Measurements from ENCODE around the gene LRRC7.

- TF ChIP-seq CTCF (conservative IDR thresholded peaks at IDR 0.05; ENCODE audit: low read depth in 2 of 2) (no peak), EZH2phosphoT487 (IDR thresholded peaks at IDR 0.05; ENCODE audit: unreplicated experiment) (no peak), EZH2 (IDR thresholded peaks at IDR 0.05; ENCODE audit: low read depth, unreplicated experiment) (no peak), REST (IDR thresholded peaks at IDR 0.05; ENCODE audit: unreplicated experiment) (no peak), ETS1 (IDR thresholded peaks at IDR 0.05) (no peak), POLR2AphosphoS5 (IDR thresholded peaks at IDR 0.05; ENCODE audit: low read depth) (no peak), ZNF114 (CRISPR knock-in tag; IDR thresholded peaks at IDR 0.05) (no peak), CREB1 (CRISPR knock-in tag; IDR thresholded peaks at IDR 0.05; ENCODE audit: low read depth) (no peak), JUNB (IDR thresholded peaks at IDR 0.05; ENCODE audit: unreplicated experiment) (no peak), ZNF331 (CRISPR knock-in tag; IDR thresholded peaks at IDR 0.05; ENCODE audit: low read depth) (no peak)
- TF ChIP-seq, protein P1, sequence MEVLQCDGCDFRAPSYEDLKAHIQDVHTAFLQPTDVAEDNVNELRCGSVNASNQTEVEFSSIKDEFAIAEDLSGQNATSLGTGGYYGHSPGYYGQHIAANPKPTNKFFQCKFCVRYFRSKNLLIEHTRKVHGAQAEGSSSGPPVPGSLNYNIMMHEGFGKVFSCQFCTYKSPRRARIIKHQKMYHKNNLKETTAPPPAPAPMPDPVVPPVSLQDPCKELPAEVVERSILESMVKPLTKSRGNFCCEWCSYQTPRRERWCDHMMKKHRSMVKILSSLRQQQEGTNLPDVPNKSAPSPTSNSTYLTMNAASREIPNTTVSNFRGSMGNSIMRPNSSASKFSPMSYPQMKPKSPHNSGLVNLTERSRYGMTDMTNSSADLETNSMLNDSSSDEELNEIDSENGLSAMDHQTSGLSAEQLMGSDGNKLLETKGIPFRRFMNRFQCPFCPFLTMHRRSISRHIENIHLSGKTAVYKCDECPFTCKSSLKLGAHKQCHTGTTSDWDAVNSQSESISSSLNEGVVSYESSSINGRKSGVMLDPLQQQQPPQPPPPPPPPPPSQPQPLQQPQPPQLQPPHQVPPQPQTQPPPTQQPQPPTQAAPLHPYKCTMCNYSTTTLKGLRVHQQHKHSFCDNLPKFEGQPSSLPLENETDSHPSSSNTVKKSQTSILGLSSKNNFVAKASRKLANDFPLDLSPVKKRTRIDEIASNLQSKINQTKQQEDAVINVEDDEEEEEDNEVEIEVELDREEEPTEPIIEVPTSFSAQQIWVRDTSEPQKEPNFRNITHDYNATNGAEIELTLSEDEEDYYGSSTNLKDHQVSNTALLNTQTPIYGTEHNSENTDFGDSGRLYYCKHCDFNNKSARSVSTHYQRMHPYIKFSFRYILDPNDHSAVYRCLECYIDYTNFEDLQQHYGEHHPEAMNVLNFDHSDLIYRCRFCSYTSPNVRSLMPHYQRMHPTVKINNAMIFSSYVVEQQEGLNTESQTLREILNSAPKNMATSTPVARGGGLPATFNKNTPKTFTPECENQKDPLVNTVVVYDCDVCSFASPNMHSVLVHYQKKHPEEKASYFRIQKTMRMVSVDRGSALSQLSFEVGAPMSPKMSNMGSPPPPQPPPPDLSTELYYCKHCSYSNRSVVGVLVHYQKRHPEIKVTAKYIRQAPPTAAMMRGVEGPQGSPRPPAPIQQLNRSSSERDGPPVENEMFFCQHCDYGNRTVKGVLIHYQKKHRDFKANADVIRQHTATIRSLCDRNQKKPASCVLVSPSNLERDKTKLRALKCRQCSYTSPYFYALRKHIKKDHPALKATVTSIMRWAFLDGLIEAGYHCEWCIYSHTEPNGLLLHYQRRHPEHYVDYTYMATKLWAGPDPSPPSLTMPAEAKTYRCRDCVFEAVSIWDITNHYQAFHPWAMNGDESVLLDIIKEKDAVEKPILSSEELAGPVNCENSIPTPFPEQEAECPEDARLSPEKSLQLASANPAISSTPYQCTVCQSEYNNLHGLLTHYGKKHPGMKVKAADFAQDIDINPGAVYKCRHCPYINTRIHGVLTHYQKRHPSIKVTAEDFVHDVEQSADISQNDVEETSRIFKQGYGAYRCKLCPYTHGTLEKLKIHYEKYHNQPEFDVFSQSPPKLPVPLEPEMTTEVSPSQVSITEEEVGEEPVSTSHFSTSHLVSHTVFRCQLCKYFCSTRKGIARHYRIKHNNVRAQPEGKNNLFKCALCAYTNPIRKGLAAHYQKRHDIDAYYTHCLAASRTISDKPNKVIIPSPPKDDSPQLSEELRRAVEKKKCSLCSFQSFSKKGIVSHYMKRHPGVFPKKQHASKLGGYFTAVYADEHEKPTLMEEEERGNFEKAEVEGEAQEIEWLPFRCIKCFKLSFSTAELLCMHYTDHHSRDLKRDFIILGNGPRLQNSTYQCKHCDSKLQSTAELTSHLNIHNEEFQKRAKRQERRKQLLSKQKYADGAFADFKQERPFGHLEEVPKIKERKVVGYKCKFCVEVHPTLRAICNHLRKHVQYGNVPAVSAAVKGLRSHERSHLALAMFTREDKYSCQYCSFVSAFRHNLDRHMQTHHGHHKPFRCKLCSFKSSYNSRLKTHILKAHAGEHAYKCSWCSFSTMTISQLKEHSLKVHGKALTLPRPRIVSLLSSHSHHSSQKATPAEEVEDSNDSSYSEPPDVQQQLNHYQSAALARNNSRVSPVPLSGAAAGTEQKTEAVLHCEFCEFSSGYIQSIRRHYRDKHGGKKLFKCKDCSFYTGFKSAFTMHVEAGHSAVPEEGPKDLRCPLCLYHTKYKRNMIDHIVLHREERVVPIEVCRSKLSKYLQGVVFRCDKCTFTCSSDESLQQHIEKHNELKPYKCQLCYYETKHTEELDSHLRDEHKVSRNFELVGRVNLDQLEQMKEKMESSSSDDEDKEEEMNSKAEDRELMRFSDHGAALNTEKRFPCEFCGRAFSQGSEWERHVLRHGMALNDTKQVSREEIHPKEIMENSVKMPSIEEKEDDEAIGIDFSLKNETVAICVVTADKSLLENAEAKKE (CRISPR knock-in tag; IDR thresholded peaks at IDR 0.05), result no peak
These were observed 524.1 kb downstream of the LRRC7 start for GRCh38 chr1:70091811-70092210.
